GM19099 (cell line): ENCODE data around the gene GDF2.

Experiments
- POLR2A ChIP-seq: IDR thresholded peaks from 3 replicates; pipeline ENCODE4 v1.6.1; 2011; ENCODE audit warnings: low read depth; ENCODE audit not compliant: insufficient read length; ENCODE audit errors: extremely low read depth

GDF2 gene

DNA sequence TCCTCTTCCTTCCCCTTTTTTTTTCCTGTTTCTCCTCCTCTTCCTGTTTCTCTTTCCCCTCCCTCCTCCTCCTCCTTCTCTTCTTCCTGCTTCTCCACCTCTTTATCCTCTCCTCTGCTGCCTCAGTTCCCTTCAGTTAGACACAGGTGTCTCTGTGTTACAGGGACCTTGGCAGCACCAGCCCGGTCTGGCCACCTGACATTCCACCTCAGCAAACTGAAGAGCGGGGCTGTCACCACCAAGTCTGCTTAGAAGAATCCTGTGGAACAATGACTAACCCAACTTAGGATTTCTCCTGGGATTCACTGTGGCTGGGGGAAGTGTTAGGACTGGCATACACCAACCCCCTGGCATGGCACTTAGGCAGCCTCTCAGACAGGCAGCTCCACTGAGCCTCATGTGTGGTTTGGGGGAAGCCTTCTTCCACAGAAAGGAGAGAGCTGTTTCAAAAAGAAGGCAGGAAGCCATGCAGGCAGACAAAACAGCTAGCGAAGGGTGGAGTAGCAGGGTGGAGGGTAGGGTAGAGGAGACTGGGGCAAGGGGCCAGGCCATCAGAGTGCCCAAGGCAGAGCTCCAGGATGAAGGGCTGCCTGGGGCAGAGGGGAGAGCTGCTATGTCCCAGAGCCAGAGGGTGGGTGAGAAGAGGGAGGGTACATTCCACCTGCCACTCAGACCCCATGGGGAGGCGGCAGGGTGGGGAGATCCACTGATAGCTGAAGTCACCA is 35.5 kb upstream of the GDF2 start:
- no peak for TF ChIP-seq POLR2A

DNA sequence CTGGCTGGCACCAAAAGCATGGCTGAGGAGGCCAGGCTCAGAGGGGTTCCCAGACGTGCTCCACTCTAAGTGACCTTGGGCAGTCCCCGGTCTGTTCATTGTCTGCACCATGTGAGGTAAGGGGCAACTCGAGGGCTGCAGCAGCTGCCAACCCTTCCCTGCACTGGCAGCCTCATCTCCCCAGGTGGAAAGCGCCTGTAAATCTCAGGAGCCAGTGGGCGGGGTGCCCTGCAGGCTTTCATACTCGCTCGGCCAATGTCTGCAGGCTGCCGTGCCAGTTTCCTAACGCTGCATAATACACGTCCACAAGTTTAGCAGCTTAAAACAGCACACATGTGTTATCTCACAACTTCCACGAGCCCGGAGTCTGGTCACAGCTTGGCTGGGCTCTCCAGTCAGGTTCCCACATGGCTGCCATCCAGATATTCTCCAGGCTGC is 34.9 kb upstream of the GDF2 start:
- no peak for TF ChIP-seq POLR2A

DNA sequence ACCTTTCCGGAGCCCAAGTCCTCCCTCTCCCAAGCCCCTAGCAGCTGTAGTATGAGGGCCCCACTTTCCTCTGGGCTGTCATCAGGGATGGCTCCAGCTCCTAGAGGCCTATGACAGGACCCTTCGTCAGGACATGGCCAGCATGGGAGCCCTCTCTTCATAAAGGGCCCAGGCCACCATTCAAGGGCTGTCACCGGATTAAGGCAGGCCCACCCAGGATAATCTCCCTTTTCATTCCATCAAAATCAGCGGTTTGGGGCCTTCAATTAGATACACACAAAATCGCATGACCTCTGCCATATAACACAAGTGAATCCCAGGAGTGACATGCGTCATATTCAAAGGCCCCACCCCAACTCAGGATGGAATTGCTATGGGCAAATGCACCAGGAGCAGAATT is 34.4 kb upstream of the GDF2 start:
- no peak for TF ChIP-seq POLR2A

DNA sequence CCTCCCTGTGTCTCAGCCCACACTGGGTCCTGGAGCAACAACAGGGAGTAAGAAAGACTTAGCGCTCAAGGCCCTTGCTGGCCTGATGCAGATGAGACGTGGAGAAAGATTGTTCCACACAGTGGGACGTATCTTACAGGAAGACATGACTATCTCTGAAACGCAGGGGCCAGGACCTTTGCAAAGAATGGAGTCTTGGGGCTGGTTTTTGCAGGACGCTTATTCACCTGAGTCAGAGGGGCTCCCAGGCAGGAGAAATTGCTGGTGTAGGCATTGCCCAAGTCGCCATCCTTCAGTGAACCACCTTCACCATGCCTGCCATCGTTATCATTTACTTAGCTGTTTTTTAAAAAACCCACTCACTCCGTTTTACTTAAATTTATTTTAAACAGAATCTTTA is 34.0 kb upstream of the GDF2 start:
- TF ChIP-seq POLR2A: no peak

DNA sequence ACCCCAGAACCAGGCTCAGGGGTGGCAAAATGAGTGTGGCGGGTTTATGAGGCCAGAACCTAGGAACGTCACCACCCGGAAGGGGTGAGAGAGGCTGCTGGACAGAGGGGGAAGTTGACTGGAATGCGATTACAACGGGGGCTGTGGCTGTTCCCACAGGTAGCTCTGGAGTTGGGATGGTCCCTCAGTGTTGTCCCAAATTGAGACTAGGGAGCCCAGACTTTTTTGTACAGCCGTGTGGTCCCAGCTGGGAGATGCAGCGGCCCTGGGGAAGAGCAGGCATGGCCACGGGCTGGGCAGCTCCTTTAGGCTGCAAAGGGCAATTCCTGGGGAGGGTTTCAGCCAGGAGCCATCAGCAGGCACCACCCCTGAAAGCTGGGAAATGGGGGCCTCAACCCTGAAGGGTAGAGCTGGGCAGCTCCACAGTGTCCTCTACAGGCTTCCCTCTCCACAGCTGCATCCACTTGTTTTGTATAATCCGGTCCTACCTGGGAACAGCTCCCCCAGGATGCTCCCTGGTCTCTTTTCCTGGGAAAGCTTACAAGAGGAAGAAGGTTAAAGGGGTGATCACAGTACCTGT is 33.2 kb upstream of the GDF2 start:
- no peak for TF ChIP-seq POLR2A

DNA sequence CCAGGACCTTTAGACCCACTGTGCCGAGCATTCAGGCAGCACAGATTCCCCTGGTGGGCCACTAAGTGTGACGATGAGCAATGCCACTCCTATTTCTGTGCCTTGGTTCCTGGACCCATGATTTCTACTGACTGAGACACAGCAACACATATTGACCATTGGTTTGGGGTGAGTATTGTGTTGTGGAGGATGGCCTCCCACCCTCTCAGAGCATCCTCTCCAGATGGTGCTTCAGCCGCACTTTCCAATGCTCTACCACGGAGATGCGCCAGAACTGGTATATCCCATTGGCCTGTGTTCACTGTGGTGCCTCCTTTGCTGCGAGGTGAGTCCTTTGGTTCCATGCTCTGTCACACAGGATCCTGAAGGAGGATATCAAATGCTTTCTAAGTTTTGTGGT is 32.3 kb upstream of the GDF2 start:
- TF ChIP-seq POLR2A: no peak

DNA sequence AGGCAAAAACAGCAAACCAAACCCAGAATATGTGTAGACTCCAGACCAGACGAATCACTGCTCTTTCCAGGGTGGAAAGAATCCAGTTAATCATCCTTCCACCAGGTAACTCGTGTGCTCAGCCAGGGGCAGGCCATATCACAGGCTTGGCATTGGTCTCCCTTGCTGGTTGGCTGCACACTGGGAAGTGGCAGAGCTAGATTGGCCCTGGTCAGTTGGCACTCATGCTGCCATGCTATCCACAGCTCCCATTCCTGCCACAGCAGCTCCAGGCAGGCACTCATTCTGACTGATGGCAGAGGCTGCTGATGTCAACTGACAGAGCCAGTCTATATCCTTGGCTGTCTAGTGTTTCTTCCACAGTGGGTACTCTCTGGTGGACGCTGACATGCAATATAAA is 31.9 kb upstream of the GDF2 start:
- no peak for TF ChIP-seq POLR2A

DNA sequence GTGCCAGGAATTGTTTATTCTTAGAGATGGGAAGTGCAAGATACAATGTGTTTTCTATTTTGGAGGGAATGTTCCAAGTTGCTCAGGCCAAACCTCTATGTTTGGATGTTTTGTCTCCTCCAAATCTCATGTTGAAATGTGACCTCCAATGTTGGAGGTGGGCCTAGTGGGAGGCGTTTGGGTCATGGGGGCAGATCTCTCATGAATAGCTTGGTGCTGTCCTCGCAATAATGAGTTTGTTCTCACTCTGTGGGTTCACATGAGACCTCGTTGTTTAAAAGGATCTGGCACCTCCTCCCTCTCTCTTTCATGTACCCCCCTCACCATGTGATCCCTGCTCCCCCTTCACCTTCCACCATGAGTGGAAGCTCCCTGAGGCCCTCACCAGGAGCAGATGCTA is 30.6 kb upstream of the GDF2 start:
- TF ChIP-seq POLR2A: no peak

DNA sequence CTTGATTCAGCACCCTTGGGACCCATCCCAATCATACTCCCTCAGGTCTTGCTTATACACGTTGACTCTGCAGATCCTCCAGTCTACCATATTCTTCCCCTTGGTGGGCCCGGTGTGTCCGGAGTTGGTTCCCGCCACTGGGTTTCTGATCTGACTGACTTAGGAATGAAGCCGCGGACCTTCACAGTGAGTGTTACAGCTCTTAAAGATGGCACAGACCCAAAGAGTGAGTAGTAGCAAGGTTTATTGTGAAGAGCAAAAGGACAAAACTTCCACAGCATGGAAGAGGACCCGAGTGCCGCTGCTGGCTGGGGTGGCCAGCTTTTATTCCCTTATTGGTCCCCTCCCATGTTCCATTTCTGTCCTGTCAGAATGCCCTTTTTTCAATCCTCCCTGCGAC is 28.2 kb upstream of the GDF2 start:
- TF ChIP-seq POLR2A: no peak

DNA sequence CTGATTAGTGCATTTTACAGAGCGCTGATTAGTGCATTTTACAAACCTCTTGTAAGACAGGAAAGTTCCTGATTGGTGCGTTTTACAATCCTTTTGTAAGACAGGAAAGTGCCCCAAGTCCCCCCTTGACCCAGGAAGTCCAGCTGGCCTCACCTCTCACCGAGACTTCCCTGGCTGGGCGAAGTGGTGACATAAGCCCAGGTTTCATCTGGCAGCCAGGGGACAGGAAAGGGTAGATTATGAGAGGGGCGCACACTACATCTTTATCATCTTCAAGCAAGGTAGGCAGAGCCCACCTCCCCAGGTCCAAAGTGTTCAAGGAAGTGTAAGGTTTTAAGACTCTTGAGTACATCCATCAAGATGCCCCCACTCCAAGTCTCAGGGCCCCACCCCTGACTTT is 27.8 kb upstream of the GDF2 start:
- TF ChIP-seq POLR2A: no peak

DNA sequence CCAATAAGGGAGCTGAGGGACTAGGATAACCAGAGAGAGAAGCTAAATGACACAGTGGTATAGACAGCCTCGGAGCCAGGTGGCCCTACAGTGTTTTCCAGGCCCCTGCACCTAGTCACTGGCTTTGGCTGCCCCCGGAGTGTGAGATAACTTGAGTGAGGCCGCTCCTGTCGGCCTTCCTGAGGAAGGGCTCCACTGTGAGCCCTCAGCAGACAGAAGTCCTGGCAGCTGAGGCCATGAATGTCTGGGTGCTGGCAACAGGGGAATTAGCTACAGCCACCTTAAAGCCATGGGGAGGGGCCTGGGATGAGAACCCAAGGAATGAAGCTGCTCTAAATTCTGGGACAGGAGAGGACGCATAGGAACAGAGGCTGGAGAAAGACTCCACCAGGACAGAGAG is 26.8 kb upstream of the GDF2 start:
- no peak for TF ChIP-seq POLR2A

DNA sequence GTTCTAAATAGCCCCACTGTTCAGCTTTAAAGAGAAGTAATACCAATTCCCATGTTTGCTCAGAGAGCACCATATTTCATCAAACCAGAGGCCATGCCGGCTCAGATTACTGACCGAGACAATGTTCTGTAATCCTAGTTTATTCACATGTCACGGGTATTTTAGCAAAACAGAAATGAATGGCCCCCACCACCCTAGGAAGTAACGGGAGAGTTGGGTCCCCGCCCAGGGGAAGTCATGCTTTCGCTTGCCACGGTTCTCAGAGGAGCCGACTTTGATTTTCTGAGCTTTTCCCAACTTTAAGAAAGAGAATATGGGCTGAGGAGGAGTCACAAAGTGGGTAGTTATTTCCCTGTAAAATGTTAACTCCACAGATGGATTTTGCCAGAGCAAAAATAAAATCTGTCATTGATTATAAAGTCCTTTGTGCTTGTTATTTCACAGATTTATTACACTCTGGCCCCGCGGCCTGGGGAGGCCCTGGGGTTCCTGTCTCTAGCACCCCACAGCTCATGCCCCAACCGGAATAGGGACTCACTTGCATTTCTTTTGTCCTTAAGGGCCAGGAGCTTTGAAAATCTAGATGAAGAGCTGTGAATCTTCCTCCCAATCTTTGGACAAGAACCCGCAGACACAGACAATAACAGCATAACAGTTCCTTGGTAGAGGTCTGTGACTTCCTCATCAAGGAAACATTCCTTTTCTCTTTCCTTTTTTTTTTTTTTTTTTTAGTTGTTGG is 25.9 kb upstream of the GDF2 start:
- TF ChIP-seq POLR2A: no peak

DNA sequence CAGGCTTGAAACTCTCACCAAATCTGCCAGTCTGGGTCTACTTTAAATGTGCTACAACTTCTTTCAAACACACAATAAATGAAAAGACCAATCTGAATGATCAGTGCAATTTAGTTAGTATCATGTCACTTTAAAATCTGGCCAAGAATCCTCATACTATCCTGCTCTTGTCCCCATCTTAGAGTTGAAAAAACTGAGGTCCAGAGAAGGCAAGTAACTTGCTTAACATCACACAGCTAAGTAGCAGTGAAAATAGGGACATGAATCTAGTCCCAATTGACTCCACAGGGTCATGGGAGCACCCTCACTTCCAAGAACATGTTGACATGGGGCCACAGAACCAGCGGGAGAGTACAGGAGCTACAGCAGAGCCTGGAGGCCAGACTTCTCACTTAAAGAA is 25.3 kb upstream of the GDF2 start:
- no peak for TF ChIP-seq POLR2A

DNA sequence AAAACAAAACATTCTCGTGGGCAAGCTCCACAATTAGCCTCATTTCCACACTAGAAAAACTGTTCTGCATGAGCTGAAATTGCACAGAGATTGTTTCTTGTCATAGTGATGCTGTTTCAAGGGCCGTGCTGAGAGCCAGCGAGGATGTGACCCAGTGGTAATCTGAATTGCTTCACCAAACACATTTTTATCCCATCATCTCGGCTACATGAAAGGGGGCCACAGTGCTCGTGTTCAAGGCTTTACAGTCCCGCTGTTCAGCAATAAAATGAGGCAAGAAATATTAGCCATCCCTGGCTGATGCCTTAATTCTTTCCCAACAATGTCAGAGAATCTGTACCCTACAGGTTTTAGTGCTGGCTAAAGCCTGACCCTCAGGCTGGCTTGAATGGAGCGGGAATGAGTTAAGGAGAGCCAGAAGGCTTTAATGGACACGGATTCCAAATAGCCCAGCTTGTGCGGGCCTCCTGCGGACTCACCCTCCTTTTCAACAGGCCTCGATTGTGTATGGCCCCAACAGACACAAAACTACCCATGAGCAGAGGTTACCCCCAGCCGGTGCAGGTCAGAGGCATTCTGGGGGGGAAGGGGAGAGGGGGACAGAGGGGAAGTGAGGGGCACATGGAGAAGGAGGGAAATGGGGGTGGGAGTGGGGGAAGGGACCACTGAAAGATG is 24.3 kb upstream of the GDF2 start:
- TF ChIP-seq POLR2A: no peak

DNA sequence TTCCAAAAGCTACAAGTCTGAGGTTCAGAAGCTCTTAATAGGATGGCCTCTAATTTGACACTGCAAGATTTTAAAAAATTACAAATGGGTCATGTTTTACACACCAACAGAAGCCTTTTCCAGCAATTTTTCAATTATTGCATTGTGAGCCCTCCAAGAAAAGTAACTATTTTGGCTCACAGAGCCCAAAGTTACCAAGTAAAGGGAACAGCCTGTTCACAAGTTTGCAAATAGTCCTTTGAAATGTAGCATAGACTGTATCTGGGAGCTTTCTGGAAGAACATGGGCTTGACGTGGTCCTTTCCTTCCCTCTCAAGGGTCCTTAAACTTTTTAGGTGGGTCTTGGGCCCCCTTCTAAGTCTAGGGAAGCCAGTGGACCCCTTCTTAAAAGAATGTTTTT is 23.5 kb upstream of the GDF2 start:
- no peak for TF ChIP-seq POLR2A
